Mucosa of rectum (tissue), 2 donors: ENCODE results near the gene TCF12.

Experiments used
- H3K27ac ChIP-seq, 2 donors: one replicate each; pipeline ENCODE4 v1.7.0; 2013; ENCODE audit warnings: inconsistent platforms in 2 of 2, low read depth in 2 of 2, low read length in 2 of 2
- H3K27me3 ChIP-seq, 2 donors: one replicate each; pipeline ENCODE4 v1.7.0; 2013; ENCODE audit warnings: low read length in 2 of 2; ENCODE audit not compliant: control insufficient read depth in 2 of 2, insufficient read depth in 2 of 2
- H3K36me3 ChIP-seq, 2 donors: one replicate each; pipeline ENCODE4 v1.7.0; 2013; ENCODE audit warnings: low read length in 2 of 2; ENCODE audit not compliant: control insufficient read depth in 2 of 2, insufficient read depth in 2 of 2
- H3K4me1 ChIP-seq, 2 donors: one replicate each; pipeline ENCODE4 v1.7.0; 2013; ENCODE audit warnings: low read length in 2 of 2, mild to moderate bottlenecking in 1 of 2; ENCODE audit not compliant: control insufficient read depth in 2 of 2, insufficient read depth in 2 of 2
- H3K4me3 ChIP-seq, 2 donors: one replicate each; pipeline ENCODE4 v1.7.0; 2013; ENCODE audit warnings: low read length in 2 of 2
- H3K9ac ChIP-seq, 2 donors: one replicate each; pipeline ENCODE4 v1.7.0; 2013; ENCODE audit warnings: low read length in 2 of 2, low read depth in 1 of 2, mild to moderate bottlenecking in 1 of 2
- H3K9me3 ChIP-seq, 2 donors: one replicate each; pipeline ENCODE4 v1.7.0; 2013; ENCODE audit warnings: low read length in 2 of 2; ENCODE audit not compliant: control insufficient read depth in 2 of 2
- donor health status: healthy.
- donor health status: Normal muscosa, but diverticular disease.

The TCF12 gene

GRCh38 chr15:57069423-57069822 is 151.0 kb downstream of the TCF12 start:
- Histone ChIP-seq H3K4me3 (no peak overlapping the region), H3K36me3 (no peaks in the 10 kb centered on the region), H3K27ac (no peak overlapping the region), H3K9ac (no peak overlapping the region), H3K9me3 (no peaks in the 10 kb centered on the region), H3K4me1 (no peaks in the 10 kb centered on the region), H3K27me3 (no peaks in the 10 kb centered on the region)

- no peak overlapping the region for H3K27ac ChIP-seq
- H3K9me3 ChIP-seq = no peaks in the 10 kb centered on the region
- no peak overlapping the region for H3K9ac ChIP-seq
- no peaks in the 10 kb centered on the region for H3K27me3 ChIP-seq
- no peaks in the 10 kb centered on the region for H3K4me1 ChIP-seq
- no peaks in the 10 kb centered on the region for H3K36me3 ChIP-seq
- no peak overlapping the region for H3K4me3 ChIP-seq
These were observed 152.2 kb downstream of the TCF12 start for GRCh38 chr15:57070674-57071073.

- H3K36me3 ChIP-seq = no peaks in the 10 kb centered on the region
- H3K4me1 ChIP-seq = peaks cover 0 to 19% of the 10 kb centered on the region in 2 donors
- no peak overlapping the region for H3K4me3 ChIP-seq
- no peaks in the 10 kb centered on the region for H3K9me3 ChIP-seq
- H3K9ac ChIP-seq = no peak overlapping the region
- no peak overlapping the region for H3K27ac ChIP-seq
- H3K27me3 ChIP-seq = no peaks in the 10 kb centered on the region
These were observed 161.0 kb downstream of the TCF12 start for GRCh38 chr15:57079446-57079845.

GRCh38 chr15:57079931-57080620 is 161.6 kb downstream of the TCF12 start:
- Histone ChIP-seq H3K9me3 (no peaks in the 10 kb centered on the region), H3K36me3 (no peaks in the 10 kb centered on the region), H3K27me3 (no peaks in the 10 kb centered on the region), H3K4me1 (peaks cover 0 to 19% of the 10 kb centered on the region in 2 donors), H3K9ac (no peak overlapping the region), H3K27ac (no peak overlapping the region), H3K4me3 (no peak overlapping the region)

- Histone ChIP-seq H3K36me3 (no peaks in the 10 kb centered on the region), H3K4me3 (peak overlapping the region in 1 of 2 donors; percentile 11), H3K9me3 (no peaks in the 10 kb centered on the region), H3K9ac (no peak overlapping the region), H3K4me1 (peaks cover 0 to 19% of the 10 kb centered on the region in 2 donors), H3K27me3 (no peaks in the 10 kb centered on the region), H3K27ac (peak overlapping the region in 1 of 2 donors; percentile 4)
These were observed 163.7 kb downstream of the TCF12 start for GRCh38 chr15:57082054-57082728.

- no peaks in the 10 kb centered on the region for H3K27me3 ChIP-seq
- no peak overlapping the region for H3K9ac ChIP-seq
- no peak overlapping the region for H3K4me3 ChIP-seq
- no peaks in the 10 kb centered on the region for H3K36me3 ChIP-seq
- no peaks in the 10 kb centered on the region for H3K9me3 ChIP-seq
- H3K27ac ChIP-seq = no peak overlapping the region
- peaks cover 0 to 19% of the 10 kb centered on the region in 2 donors for H3K4me1 ChIP-seq
These were observed 165.7 kb downstream of the TCF12 start for GRCh38 chr15:57084192-57084591.

- H3K4me1 ChIP-seq = peaks cover 0 to 19% of the 10 kb centered on the region in 2 donors
These were observed 166.8 kb downstream of the TCF12 start for GRCh38 chr15:57085267-57085666.

GRCh38 chr15:57086857-57087427 is 168.5 kb downstream of the TCF12 start:
- H3K9me3 ChIP-seq = no peaks in the 10 kb centered on the region

More at GRCh38 chr15:57085267-57085666, 166.8 kb downstream of the TCF12 start:
- Histone ChIP-seq H3K27ac (no peak overlapping the region), H3K36me3 (no peaks in the 10 kb centered on the region), H3K27me3 (no peaks in the 10 kb centered on the region), H3K9me3 (no peaks in the 10 kb centered on the region), H3K9ac (no peak overlapping the region), H3K4me3 (no peak overlapping the region)

GRCh38 chr15:57089815-57090495 is 171.5 kb downstream of the TCF12 start:
- Histone ChIP-seq H3K4me3 (no peak overlapping the region), H3K27ac (no peak overlapping the region)

More at GRCh38 chr15:57086857-57087427, 168.5 kb downstream of the TCF12 start:
- Histone ChIP-seq H3K9ac (no peak overlapping the region), H3K27me3 (no peaks in the 10 kb centered on the region), H3K36me3 (no peaks in the 10 kb centered on the region), H3K4me3 (no peak overlapping the region), H3K27ac (no peak overlapping the region), H3K4me1 (peaks cover 0 to 11% of the 10 kb centered on the region in 2 donors)

GRCh38 chr15:57090496-57090859 is 172.0 kb downstream of the TCF12 start:
- H3K9ac ChIP-seq = no peak overlapping the region
- no peaks in the 10 kb centered on the region for H3K9me3 ChIP-seq
- no peaks in the 10 kb centered on the region for H3K27me3 ChIP-seq
- no peak overlapping the region for H3K4me3 ChIP-seq
- H3K27ac ChIP-seq = no peak overlapping the region
- no peaks in the 10 kb centered on the region for H3K4me1 ChIP-seq
- H3K36me3 ChIP-seq = peaks cover 0 to 6% of the 10 kb centered on the region in 2 donors

More at GRCh38 chr15:57089815-57090495, 171.5 kb downstream of the TCF12 start:
- H3K9me3 ChIP-seq = no peaks in the 10 kb centered on the region
- H3K9ac ChIP-seq = no peak overlapping the region
- H3K36me3 ChIP-seq = peaks cover 0 to 6% of the 10 kb centered on the region in 2 donors
- no peaks in the 10 kb centered on the region for H3K4me1 ChIP-seq
- H3K27me3 ChIP-seq = no peaks in the 10 kb centered on the region
